Ascending aorta (tissue), 2 donors: ENCODE results near the gene ECE2. TPM values are rescaled to one million over a fixed set of nuclear protein-coding genes. Genes with fewer than 3 reads are reported as not detected.

Experiments
- DNase-seq, 2 donors: peaks; one replicate each; pipeline ENCODE4 v3.0.0-alpha.2; 2019; ENCODE audit warnings: low spot score in 2 of 2
- H3K27ac ChIP-seq, 2 donors: fragments of 200-600 bp; sonication (generic); one replicate each; pipeline ENCODE4 v1.5.1; 2016 to 2017; ENCODE audit warnings: mild to moderate bottlenecking in 1 of 2
- H3K27me3 ChIP-seq: fragments of 200-600 bp; sonication (generic); one replicate; pipeline ENCODE4 v1.5.1; 2017
- H3K36me3 ChIP-seq, 2 donors: fragments of 200-600 bp; sonication (generic); one replicate each; pipeline ENCODE4 v1.5.1; 2016
- H3K4me1 ChIP-seq, 2 donors: fragments of 200-600 bp; sonication (generic); one replicate each; pipeline ENCODE4 v1.5.1; 2016 to 2017; ENCODE audit warnings: mild to moderate bottlenecking in 1 of 2
- H3K4me3 ChIP-seq, 2 donors: fragments of 200-600 bp; sonication (generic); one replicate each; pipeline ENCODE4 v1.5.1; 2016 to 2017; ENCODE audit warnings: mild to moderate bottlenecking in 1 of 2
- H3K9me3 ChIP-seq, 2 donors: fragments of 200-600 bp; sonication (generic); one replicate each; pipeline ENCODE4 v1.5.1; 2016
- intact Hi-C: fragments of 100-400 bp; cut with DNase I; formaldehyde crosslinking; loops from one replicate; pipeline ENCODE4 v1.15.1; 2023
- total RNA-seq: library from RNA; depleted of rRNA; stranded (reverse); fragments of >200 nt; gene quantifications from one replicate; pipeline ENCODE4 v1.1.0, GENCODE V29; 2016
- TF ChIP-seq, protein P1 (sequence below), 3 experiments: fragments of 200-600 bp in 2 of 3; fragments of 450-650 bp in 1 of 3; sonication (generic) in 2 of 3; IDR thresholded peaks; one replicate each; pipeline ENCODE4 v1.5.1; 2016 to 2019; ENCODE audit warnings: antibody characterized with exemption in 3 of 3, mild to moderate bottlenecking in 1 of 3, moderate library complexity in 1 of 3

ECE2 gene
- total RNA-seq, 1 donor from 2014 or later, result not detected

DNA sequence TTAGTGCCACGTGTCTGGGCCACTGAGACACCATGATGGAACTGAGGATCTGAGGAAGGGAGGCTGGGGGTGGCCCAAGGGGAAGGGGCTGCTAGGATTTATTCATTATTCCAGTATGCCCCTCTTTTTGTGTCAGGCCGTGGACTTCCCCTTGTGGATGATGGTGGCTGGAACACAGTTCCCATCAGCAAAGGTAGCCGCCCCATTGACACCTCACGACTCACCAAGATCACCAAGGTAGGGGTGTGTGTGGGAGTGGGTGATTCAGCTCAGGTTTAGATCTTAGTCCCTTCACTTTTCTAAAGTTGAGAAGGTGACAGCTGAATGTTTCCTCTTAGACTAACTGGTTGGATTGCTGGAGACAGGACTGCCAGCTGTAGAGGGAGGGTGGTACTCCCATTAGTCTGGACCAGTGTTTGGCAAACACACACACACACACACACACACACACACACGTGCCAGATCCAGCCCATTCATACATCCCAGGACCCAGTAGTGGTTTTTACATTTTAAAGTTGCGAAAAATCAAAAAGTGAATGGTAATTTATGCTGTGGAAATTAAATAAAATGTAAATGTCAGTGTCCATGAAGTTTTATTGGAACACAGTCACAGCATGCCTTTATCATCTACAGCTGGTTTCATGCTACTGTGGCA lies 50.0 kb downstream of the ECE2 start:
- H3K36me3 ChIP-seq, result peaks cover 100% of the 10 kb centered on the region in 2 donors
- intact Hi-C loops, result no loop called here

DNA sequence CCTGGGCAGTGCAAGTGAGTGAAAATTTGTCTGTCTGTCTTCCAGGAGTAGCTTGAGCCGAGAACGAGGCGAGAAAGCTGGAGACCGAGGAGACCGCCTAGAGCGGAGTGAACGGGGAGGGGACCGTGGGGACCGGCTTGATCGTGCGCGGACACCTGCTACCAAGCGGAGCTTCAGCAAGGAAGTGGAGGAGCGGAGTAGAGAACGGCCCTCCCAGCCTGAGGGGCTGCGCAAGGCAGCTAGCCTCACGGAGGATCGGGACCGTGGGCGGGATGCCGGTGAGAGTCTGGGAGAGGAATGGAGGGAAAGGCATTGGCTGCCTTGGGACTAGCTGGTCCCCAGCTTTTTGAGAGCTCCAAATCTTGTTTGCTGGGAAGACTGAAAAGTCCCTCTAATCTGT lies 51.3 kb downstream of the ECE2 start:
- intact Hi-C loops, result no loop called here
- TF ChIP-seq, protein P1, sequence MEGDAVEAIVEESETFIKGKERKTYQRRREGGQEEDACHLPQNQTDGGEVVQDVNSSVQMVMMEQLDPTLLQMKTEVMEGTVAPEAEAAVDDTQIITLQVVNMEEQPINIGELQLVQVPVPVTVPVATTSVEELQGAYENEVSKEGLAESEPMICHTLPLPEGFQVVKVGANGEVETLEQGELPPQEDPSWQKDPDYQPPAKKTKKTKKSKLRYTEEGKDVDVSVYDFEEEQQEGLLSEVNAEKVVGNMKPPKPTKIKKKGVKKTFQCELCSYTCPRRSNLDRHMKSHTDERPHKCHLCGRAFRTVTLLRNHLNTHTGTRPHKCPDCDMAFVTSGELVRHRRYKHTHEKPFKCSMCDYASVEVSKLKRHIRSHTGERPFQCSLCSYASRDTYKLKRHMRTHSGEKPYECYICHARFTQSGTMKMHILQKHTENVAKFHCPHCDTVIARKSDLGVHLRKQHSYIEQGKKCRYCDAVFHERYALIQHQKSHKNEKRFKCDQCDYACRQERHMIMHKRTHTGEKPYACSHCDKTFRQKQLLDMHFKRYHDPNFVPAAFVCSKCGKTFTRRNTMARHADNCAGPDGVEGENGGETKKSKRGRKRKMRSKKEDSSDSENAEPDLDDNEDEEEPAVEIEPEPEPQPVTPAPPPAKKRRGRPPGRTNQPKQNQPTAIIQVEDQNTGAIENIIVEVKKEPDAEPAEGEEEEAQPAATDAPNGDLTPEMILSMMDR (IDR thresholded peaks at IDR 0.05), result no peak

More for the DNA sequence above, 50.0 kb downstream of the ECE2 start:
- TF ChIP-seq, protein P1 (IDR thresholded peaks at IDR 0.05), result no peak
- Histone ChIP-seq H3K27ac (no peak overlapping the region), H3K9me3 (no peaks in the 10 kb centered on the region), H3K4me1 (peaks cover 1 to 2% of the 10 kb centered on the region in 2 donors), H3K27me3 (no peaks in the 10 kb centered on the region), H3K4me3 (no peak overlapping the region)
- no peak for DNase-seq

DNA sequence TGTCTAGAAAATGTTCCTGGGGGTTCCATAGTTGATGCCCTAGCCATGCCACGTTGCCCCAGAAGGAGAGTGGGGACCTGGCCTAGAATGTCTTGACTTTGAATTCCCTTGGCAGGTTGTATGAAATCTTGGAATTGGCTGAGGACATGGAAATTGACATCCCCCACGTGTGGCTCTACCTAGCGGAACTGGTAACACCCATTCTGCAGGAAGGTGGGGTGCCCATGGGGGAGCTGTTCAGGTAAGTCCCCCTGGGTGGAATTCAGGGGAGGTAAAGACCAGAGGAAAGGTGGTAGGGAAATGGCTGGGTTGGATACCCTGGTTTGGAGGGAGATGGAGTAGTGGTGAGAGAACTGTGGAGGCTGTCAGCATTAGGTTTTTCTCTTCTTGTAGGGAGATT lies 52.7 kb downstream of the ECE2 start:
- no peak for DNase-seq
- Histone ChIP-seq H3K27me3 (no peaks in the 10 kb centered on the region), H3K4me3 (no peak overlapping the region), H3K4me1 (no peaks in the 10 kb centered on the region), H3K9me3 (no peaks in the 10 kb centered on the region), H3K36me3 (peaks cover 98 to 100% of the 10 kb centered on the region in 2 donors), H3K27ac (no peak overlapping the region)
- intact Hi-C loops, result no loop called here
- TF ChIP-seq, protein P1 (IDR thresholded peaks at IDR 0.05), result no peak

More for the DNA sequence above, 51.3 kb downstream of the ECE2 start:
- Histone ChIP-seq H3K4me1 (no peaks in the 10 kb centered on the region), H3K4me3 (no peak overlapping the region), H3K9me3 (no peaks in the 10 kb centered on the region), H3K36me3 (peaks cover 100% of the 10 kb centered on the region in 2 donors), H3K27me3 (no peaks in the 10 kb centered on the region), H3K27ac (no peak overlapping the region)
- no peak for DNase-seq

DNA sequence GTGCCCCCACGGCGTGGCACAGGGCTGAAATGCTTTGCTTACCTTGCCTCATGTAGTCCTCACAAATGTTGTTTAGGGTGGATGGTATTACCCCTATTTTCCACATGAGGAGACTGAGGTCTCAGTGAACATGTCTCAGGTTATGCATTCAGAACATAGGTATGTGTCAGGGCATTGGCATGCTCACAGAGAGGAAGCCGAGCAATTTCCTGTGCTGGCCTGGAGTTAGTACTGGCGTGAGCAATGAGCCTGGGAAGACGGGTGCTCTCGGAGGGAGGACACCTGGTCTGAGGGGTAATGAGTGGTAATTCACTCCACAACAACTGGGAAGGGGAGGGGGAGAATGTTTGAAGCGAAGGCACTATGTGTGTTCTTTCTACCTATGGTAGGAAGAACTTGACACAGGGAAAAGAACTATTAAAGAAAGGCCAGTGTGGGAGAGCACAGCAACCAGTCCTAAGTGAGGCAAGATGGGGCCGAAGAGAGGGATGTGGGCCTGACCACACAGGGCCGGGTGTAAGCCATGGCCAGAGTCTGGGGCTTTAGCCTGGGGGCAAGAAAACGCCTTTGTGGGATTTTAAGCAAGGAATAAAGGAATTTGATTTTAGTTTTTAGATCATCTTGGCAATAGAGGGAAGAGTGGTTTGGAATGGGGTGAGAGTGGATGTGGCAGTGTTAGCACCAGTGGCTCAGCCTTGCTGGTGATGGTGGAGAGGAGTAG lies 56.7 kb downstream of the ECE2 start:
- intact Hi-C loops, result loop anchor here (10.0 kb wide), 1 partner anchor 698 kb away; the partner anchor contains the start of gene KLHL24
- Histone ChIP-seq H3K27me3 (no peaks in the 10 kb centered on the region), H3K36me3 (peaks cover 70 to 77% of the 10 kb centered on the region in 2 donors), H3K4me1 (no peaks in the 10 kb centered on the region), H3K9me3 (no peaks in the 10 kb centered on the region), H3K4me3 (no peak overlapping the region), H3K27ac (peak overlapping the region; percentile 74 to 97)
- no peak for DNase-seq
- TF ChIP-seq, protein P1 (IDR thresholded peaks at IDR 0.05), result no peak

DNA sequence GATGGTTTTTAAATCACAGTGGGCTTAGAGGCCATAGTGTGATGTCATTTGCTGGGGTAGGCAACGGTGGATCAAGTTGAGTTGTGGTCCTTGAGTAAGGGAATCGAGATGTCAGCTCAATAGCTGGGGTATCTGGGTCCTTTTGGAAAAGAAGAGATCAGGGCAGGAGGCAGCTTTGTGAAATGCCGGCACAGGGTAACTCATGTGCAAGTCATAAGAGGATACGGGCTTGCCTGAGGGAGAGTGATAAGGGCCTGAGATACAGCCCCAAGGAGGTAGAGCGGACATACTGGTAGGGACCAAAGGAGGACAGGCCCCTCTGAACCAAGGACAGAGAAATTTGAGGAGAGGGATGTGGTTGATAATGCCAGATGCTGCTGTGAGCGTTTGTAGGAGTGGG lies 57.4 kb downstream of the ECE2 start:
- Histone ChIP-seq H3K4me3 (no peak overlapping the region), H3K36me3 (peaks cover 64 to 70% of the 10 kb centered on the region in 2 donors), H3K27me3 (no peaks in the 10 kb centered on the region), H3K9me3 (no peaks in the 10 kb centered on the region), H3K27ac (peak overlapping the region; percentile 74 to 97), H3K4me1 (peaks cover 0 to 5% of the 10 kb centered on the region in 2 donors)
- intact Hi-C loops, result loop anchor here (10.0 kb wide), 1 partner anchor 698 kb away; the partner anchor contains the start of gene KLHL24
- TF ChIP-seq, protein P1 (IDR thresholded peaks at IDR 0.05), result no peak
- DNase-seq, result no peak
